Measurements from ENCODE around the gene NECTIN4.

The NECTIN4 gene

DNA sequence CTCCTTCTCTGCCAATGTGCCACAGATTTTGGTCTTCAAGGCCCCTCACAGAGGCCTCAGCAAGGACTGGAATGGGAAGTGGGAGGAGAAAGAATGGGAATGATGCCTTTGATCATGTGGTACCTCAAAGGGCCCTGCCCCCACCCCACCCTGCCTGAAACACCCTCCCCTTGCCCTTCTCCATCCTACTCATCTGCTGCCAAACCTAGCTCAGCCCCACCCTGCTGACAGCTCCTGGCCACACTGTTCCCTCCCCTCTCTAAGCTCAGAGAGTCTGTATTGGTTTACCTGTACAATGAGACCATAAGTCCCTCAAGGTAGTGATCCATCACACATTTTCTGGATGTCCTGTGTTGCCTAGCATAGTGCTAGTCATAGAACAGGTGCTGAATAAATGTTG, 12.9 kb downstream of the NECTIN4 start:
- no peak overlapping the region for H3K4me3 ChIP-seq (replicated peaks; ENCODE audit: low read depth, low read length)
- TF ChIP-seq CTCF (IDR thresholded peaks at IDR 0.05; ENCODE audit: low read depth, low read length, missing control alignments), result no peak
- no peak for DNase-seq (ENCODE audit: extremely low read depth, low read depth)

DNA sequence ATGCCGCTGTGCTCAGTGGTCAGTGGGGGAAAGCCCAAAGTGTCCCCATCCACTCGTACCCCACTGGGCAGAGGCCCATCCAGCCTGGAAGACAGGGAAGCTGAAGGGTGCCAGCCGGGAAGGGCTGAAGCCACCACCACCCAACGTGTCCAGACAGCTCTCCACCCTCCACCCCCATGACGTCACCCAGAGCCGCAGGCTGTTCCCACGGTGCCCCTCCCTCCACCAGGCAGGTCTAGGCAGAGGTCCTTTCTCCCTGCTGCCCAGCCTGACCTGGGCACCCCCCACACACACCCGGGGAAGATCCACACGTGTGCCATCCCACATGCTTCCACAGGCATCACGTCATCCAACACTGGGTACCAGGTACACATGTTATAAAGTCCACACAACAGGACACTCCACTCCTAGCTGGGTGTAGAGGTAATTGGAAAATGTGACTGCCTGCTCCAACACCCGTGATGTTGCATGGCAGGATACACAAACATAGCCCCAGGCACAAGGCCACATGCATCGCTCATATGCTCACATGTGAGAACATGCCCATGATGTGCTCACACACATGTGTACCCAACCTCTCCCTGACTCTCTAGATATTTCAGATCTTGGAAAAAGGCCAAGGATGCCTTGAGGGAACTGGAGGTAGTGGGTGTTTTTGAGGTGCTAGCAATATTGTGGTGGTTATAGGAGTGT, 14.5 kb downstream of the NECTIN4 start:
- TF ChIP-seq CTCF (IDR thresholded peaks at IDR 0.05; ENCODE audit: low read depth, low read length, missing control alignments), result no peak
- H3K4me3 ChIP-seq (replicated peaks; ENCODE audit: low read depth, low read length), result no peak overlapping the region
- DNase-seq (ENCODE audit: extremely low read depth, low read depth), result no peak

DNA sequence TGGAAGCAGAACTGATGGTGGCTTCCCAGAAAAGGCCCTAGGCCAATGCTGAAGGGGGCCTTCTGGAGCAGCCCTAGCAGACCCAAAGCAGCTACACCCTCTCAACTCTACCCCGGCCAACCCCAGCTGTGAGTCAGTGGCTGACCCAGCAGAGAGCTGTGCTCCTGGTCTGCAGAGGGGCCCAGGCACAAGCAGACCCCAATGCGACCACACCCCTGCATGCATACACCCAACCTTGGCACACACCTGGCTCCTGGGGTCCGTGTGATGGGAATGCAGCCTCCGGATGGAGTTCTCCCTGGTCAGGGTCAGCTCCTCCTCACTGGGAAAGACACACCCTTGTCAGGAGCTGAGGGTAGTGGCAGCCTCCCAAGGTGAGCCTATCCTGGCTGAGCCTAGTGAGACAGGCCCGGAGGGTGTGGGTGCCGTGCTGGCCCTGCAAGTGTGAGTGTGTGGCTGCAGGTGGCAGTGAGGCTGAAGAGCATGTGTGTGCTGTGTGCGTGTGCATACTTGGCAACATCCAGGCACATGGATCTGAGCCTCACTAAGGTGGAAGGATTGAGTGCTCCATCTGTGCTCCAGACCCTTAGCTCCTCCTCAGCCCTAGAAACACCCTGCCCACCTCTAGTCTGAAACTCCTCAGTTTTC, 15.8 kb downstream of the NECTIN4 start:
- TF ChIP-seq CTCF (IDR thresholded peaks at IDR 0.05; ENCODE audit: low read depth, low read length, missing control alignments), result no peak
- H3K4me3 ChIP-seq (replicated peaks; ENCODE audit: low read depth, low read length), result no peak overlapping the region
- DNase-seq (ENCODE audit: extremely low read depth, low read depth), result no peak

- H3K4me3 ChIP-seq (replicated peaks; ENCODE audit: low read depth, low read length), result no peak overlapping the region
- no peak for DNase-seq (ENCODE audit: extremely low read depth, low read depth)
- no peak for TF ChIP-seq CTCF (IDR thresholded peaks at IDR 0.05; ENCODE audit: low read depth, low read length, missing control alignments)
Observed at GRCh38 chr1:161072751-161073449, 16.5 kb downstream of the NECTIN4 start.

DNA sequence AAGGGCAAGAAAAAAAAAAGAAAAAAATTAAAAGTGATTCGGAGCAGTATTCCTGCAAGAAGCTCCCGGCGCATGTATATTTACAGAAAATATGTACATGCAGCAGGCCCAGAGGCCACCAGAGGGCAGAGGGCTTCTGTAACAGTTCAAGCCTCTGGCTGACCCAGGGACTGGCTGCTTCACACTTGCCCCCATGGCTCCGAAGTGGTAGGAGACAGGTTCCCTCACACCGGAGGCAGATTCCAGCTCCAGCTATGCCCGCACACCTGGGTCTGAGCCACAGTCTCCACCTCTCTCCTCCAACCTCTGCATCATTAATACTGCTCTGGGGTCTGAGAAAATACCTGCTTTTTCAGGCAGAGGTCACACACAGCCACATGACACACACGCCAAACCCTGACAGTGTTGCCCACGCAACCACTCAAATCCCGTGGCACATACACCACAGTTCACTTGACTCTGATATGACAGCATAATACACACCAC, 17.4 kb downstream of the NECTIN4 start:
- TF ChIP-seq CTCF (IDR thresholded peaks at IDR 0.05; ENCODE audit: low read depth, low read length, missing control alignments), result peak; percentile 34
- H3K4me3 ChIP-seq (replicated peaks; ENCODE audit: low read depth, low read length), result no peak overlapping the region
- no peak for DNase-seq (ENCODE audit: extremely low read depth, low read depth)

DNA sequence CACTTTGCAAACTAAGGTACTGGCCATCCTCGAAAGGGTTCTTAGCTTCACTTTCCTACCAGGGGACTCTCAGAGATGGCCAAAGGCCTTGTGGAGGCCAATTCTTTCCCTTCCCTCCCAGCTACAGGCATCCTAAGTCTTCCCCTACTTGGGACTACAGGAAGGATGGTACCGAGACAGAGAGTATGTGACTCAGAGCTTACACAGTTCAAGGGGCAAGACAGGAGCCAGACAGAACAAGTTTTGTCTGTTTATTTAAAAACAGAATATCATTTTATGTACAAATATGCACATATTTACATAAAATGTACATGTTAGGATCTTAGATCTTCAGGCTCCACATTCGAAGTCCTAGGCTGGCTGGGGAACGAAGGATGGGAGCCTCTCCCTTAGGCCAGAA, 18.6 kb downstream of the NECTIN4 start:
- no peak for TF ChIP-seq CTCF (IDR thresholded peaks at IDR 0.05; ENCODE audit: low read depth, low read length, missing control alignments)
- H3K4me3 ChIP-seq (replicated peaks; ENCODE audit: low read depth, low read length), result no peak overlapping the region
- no peak for DNase-seq (ENCODE audit: extremely low read depth, low read depth)

Measured in HFF-Myc (cell line).